HCT116 (cell line): ENCODE measurements around the gene KLHL2.

Experiments
- CTCF ChIP-seq, 3 experiments: fragments of 200-600 bp in 1 of 3; sonication (generic) in 1 of 3; IDR thresholded peaks in 2 of 3; conservative IDR thresholded peaks in 1 of 3; 2 replicates each; pipeline ENCODE4 v1.5.1; 2012 to 2017; ENCODE audit warnings: low read depth in 2 of 3, low read length in 2 of 3, antibody characterized with exemption in 1 of 3, borderline replicate concordance in 1 of 3, control low read depth in 1 of 3, mild to moderate bottlenecking in 1 of 3, mixed read lengths in 1 of 3, mixed run types in 1 of 3, moderate library complexity in 1 of 3; ENCODE audit not compliant: insufficient read depth in 1 of 3
- EZH2 ChIP-seq: fragments of 200-600 bp; sonication (generic); IDR thresholded peaks from 2 replicates; pipeline ENCODE4 v1.6.1; 2017; ENCODE audit warnings: antibody characterized with exemption, mixed run types
- EZH2phosphoT487 ChIP-seq: fragments of 200-600 bp; IDR thresholded peaks from 2 replicates; pipeline ENCODE4 v1.6.1; 2018; ENCODE audit warnings: antibody characterized with exemption, borderline replicate concordance
- MAX ChIP-seq: IDR thresholded peaks from 2 replicates; pipeline ENCODE4 v1.6.1; 2012
- POLR2A ChIP-seq: IDR thresholded peaks from 2 replicates; pipeline ENCODE4 v1.7.0; 2011; ENCODE audit warnings: borderline replicate concordance; ENCODE audit not compliant: insufficient read depth, insufficient read length; ENCODE audit errors: extremely low read depth
- POLR2AphosphoS5 ChIP-seq: IDR thresholded peaks from 2 replicates; pipeline ENCODE4 v1.6.1; 2011; ENCODE audit warnings: mild to moderate bottlenecking, low read depth, low read length, moderate library complexity
- RAD21 ChIP-seq: IDR thresholded peaks from 2 replicates; pipeline ENCODE4 v1.6.1; 2012; ENCODE audit warnings: low read depth, mild to moderate bottlenecking
- SIN3A ChIP-seq: IDR thresholded peaks from 2 replicates; pipeline ENCODE4 v1.6.1; 2012; ENCODE audit warnings: low read depth
- TCF7L2 ChIP-seq: IDR thresholded peaks from 2 replicates; pipeline ENCODE4 v1.7.0; 2011; ENCODE audit warnings: borderline replicate concordance, inconsistent platforms; ENCODE audit not compliant: insufficient read depth, insufficient read length; ENCODE audit errors: extremely low read depth

DNA sequence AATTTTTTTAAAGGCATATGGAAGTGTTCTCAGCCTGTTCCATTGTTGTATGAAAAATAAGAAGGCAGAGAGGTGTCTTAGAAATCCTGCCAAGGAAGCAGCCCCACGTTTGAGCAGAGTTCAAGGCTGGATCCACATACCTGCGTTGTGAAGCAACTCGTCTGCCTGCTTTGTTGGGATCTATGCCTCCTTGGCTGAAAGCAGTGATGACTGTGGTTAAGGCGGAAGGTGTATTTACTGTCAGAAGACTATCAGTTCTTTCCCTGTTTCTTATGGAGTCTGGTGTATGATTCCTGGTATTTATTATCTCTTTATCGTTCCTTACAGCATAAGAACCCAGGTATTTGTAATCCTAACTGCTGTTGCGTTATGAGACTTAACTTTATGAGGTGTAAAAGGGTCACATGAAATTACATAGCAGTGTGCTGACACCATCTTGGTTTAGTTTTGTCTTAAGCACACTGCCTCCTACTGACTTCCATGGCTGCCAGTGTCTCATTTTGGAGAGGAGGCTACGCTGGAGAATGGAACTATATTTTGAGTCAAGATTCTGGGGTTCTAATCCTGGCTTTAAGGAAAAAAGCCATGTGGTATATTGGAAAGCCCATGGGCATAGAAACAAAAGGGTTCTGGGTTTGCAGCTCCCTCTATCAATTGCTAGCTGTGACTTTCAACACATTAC is 117.0 kb downstream of the KLHL2 start:
- TF ChIP-seq POLR2A (no peak), CTCF (IDR thresholded peaks at IDR 0.05 in 2 of 3, conservative IDR thresholded peaks at IDR 0.05 in 1 of 3; ENCODE audit: borderline replicate concordance in 1 of 3, insufficient read depth in 1 of 3, low read depth in 2 of 3, low read length in 2 of 3) (no peak; a peak in 1 of 6 replicates), RAD21 (no peak), EZH2 (no peak), TCF7L2 (no peak), MAX (no peak), POLR2AphosphoS5 (no peak), EZH2phosphoT487 (no peak), SIN3A (no peak)
